ENCODE results near the gene VPS45. TPM values are rescaled to one million over a fixed set of nuclear protein-coding genes. Genes with fewer than 3 reads are reported as not detected.

VPS45 gene
- total RNA-seq, 1 donor from 2014 or later = 18.9 TPM

DNA sequence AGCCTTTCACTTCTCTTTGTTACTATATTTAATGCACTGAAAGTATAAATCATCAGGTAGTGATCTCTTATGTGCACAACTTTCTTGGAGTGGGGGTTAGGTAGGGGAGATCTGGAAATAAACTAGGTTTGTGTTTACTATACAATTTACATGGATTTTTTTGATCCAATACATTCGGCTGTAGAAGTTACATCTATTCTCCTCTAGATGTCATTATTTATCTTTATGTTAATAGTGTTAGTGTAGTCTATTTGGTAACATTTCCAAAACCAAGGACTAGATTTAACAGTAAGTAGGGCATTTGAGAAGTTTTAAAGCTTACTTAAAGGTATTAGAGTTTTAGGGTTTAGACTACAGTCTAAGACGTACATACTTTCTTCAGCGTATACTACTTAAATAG is 5.4 kb downstream of the VPS45 start:
- peak in 1 of 2 donors; percentile 41 for DNase-seq (ENCODE audit: low read depth in 2 of 2)

DNA sequence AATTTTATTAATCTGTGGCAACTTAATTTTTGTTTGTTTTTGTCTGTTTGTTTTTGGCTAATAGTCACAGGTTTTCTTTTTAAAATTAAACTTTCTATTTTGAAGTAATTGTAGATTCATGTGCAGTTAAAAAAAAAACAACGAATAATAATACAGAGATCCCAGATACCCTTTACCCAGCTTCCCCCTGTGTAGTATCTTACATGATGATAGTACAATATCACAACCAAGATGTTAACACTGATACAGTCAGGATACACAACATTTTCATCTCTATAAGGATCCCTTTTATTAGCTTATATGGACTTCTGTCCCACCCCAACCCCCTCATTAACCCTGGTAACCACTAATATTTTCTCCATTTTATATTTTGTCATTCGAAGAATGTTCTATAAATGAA is 5.9 kb downstream of the VPS45 start:
- DNase-seq (ENCODE audit: low read depth in 2 of 2) = no peak

DNA sequence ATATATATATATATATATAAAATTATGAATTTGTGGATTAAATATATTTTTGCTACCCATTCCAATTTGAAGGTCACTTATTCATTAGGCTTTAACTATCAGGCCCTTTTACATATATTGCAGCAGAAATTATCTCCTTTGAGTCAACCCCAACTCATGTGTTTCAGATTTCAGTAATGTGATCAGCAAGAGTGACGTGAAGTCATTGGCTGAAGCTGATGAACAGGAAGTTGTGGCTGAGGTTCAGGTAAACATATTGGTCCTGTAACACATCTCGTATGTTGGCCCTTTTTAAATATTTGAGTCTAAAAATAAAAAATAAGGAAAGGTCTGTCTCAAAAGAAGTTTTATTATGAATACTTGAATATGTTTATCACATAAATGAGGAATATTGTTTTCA is 8.5 kb downstream of the VPS45 start:
- DNase-seq (ENCODE audit: low read depth in 2 of 2) = no peak

DNA sequence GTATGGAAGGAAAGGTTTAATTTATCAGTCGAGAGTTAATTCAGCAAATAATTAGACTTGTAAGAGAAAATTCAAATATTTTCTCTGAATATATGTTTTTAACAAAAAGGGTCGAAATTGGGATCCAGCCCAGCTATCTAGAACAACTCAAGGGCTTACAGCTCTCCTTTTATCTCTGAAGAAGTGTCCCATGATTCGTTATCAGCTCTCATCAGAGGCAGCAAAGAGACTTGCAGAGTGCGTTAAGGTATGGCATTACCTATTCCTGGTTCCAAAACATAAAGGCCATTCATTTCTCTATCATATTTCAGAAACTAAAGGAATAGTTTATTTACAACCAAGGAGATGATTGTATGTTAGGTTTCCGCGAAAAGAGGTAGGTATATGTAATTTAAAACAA is 9.4 kb downstream of the VPS45 start:
- no peak for DNase-seq (ENCODE audit: low read depth in 2 of 2)

DNA sequence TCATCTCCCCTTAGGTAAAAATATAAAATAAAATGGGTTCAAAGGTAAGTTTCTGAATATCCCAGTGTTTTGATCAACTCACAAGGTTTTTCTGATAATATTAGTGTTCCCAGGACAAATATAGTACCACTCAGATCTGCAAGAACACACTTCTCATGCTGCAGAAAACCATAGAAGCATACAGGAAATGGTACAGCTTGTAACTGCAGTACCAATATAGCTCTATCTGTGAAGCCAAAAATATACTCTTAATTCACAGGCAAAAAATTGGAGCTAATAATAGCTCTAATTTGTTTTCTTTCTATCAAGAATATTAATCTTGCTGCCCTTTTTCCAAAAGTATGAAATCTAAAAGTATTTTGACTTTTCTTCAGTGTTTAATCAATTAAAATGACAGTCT is 13.2 kb downstream of the VPS45 start:
- no peak for DNase-seq (ENCODE audit: low read depth in 2 of 2)

DNA sequence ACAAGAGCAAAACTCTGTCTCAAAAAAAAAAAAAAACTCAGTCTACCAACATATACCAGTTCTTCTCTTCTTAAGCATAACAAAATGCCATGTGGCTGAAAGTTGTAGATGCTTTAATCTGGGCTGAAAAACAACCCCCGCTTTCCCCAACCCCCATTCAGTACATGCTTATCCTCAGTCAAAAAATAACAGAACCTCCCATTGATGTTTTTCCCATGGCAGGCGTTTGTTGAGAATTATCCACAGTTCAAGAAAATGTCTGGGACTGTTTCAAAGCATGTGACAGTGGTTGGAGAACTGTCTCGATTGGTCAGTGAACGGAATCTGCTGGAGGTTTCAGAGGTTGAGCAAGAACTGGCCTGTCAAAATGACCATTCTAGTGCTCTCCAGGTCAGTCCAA is 14.9 kb downstream of the VPS45 start:
- DNase-seq (ENCODE audit: low read depth in 2 of 2) = no peak

DNA sequence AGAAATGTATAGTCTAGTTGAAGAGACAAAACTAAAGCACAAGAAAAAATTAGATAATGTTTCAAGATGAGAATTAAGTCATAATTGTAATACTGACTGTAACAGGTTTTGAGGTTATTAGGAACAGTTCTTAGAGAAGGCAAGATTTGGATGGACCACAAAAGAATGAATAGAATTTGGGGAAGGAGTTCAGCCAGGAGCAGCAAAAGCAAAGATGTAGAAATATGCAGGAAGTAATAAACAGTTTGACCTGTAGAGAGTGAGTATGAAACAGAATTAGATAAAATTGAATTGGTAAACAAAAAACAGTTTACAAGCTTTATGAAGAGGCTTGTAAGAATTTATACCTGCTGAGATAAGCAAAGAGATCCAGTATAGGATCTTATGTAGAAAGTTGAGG is 16.3 kb downstream of the VPS45 start:
- DNase-seq (ENCODE audit: low read depth in 2 of 2) = no peak

DNA sequence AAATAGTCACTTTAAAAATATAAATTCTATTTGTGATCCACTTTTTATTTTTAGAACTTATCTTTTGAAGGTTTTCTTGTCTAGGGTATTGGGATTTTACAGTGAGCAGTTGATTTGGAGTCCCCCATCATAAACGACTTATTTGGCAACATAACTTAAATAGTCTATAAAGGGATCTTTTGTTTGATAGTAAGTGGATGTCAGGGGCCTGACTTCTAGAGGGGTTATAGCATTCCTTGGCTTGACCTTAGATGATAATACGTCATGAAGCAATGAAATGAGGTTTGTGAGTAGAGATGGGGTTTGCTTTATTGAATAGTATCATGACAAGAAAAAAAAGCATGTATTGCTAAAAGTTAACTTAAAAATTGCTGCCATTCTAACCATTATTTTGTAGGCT is 17.8 kb downstream of the VPS45 start:
- no peak for DNase-seq (ENCODE audit: low read depth in 2 of 2)

DNA sequence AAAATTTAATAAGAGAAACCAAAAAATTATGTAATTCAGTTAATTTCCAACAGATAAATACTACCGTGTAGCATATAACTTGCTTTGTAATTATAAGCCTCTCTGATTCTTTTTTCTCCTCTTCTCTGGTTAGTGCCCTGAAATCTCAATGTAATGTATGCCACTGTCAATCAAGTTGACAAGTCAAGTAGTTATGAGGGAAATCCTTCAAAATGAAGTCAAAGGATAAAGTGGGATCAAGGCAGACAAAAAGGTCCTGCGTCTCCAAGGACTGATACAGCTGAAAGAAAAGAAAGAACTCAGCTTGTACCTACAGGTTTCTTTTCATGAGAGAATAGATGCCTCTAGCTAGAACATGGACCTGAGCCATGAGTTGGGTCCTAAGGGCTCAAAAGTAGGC is 19.8 kb downstream of the VPS45 start:
- DNase-seq (ENCODE audit: low read depth in 2 of 2) = no peak

DNA sequence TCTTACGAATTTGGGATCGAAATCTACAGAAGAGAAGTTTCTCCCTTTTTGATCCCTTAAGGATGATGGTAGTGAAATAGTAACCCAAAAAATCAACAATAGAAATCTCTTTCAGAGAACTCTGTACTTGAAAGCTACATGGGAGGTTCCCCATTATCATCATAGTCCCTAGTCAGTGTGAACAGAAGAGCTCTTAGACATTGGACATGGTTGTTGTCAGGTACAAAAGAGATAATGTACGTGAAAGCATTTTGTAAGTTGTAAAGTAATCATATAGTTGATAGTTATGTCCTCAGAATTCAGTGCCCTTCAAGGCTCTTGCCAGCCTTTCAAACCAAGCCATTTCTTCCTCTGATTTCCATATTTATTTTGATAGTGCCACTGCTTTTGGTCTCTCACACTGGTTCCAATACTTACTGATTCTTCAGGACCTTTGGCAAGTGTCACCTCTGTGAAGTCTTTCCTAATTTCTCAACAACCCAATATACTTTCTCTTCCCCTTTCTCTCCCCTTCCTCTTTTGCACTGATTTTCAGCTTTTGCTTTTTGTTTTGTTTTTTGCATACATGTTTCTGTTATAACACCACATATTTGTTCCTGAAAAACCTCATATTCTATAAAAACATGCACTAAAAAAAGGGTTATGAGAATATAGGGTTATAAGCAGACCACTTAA is 22.4 kb downstream of the VPS45 start:
- no peak for DNase-seq (ENCODE audit: low read depth in 2 of 2)

DNA sequence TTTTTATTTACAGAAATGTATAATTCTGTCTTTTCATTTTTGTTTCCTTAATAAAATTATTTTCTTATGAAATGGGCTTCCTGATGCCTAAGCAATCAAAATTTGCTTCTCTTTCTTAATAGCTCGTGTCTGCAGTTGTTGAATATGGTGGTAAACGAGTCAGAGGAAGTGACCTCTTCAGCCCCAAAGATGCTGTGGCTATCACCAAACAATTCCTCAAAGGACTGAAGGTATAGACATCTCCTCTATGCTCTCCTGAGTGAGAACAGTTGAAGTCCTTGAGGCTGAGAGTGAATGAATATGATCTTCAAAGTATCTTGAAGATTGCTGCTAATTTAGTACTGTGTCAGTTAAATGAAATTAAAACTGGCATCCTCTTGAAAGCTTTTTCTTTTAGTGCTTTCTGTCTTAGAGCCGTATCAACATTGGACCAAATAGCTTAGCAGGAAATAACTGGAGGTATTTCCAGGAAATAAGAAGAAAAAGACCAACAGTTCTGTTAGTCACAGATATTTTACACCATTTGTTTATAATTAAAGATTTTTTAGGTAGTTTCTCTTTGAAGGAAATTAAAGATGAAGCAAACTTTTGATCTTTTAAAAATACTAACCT is 24.7 kb downstream of the VPS45 start:
- no peak for DNase-seq (ENCODE audit: low read depth in 2 of 2)

DNA sequence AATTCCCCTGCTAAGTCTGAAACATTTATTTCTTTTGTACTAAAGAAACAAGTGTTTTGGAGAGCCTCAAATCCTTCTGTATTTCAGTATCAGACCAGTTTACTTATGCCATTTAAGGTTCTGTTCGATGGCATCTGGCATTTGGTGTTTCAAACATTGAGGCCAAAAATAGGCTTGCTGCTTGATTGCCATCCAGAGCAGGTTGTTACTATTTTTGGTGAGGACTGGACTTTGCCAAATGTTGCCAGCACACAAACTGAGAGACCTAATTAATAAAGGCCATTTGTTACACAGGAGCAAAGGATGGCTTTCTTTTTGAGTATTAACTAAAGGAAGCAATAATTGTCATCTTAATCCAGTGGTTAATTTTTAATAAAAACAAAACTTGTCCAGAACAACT is 26.2 kb downstream of the VPS45 start:
- DNase-seq (ENCODE audit: low read depth in 2 of 2) = no peak

DNA sequence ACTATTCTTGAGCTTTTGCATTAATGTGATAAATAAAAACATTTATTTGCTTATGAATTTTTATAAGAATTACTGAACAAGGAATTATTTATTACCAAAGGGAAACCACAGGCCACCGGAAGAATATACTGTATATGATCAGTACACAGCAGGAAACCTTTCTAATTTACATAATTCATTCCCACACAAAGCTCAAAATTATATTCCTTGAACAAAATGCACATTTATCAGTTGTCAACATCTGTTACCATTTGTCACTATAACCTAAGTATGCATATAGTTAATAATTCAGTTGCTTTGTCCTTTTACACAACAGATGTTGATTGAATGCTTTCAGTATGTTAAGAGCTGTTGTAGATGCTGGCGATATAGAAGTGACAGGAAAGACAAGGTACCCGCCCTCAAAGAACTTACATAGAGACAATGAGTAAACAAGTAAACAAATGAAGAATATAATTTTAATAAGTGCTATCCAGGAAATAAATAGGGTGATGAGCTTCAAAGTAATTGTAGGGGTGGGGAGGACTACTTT is 27.2 kb downstream of the VPS45 start:
- DNase-seq (ENCODE audit: low read depth in 2 of 2) = no peak

DNA sequence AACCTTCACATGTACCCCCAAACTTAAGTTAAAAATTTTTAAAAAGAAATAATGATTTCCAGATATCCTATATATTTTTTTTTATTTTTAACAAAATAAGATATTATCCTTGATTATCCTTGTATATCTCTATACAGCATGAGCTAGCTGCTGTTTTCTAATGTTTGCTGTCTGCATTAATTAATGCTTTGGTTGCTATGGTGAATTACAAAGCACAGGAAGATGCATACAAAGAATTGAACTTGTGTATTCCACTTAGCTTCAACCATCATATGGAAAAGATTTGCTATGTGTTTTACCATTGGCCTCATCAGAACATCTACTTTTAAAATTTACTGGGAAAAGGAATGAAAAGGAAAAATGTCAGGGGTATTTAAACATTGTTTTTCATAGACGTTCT is 35.4 kb downstream of the VPS45 start:
- peak in 1 of 2 donors; percentile 2 for DNase-seq (ENCODE audit: low read depth in 2 of 2)

DNA sequence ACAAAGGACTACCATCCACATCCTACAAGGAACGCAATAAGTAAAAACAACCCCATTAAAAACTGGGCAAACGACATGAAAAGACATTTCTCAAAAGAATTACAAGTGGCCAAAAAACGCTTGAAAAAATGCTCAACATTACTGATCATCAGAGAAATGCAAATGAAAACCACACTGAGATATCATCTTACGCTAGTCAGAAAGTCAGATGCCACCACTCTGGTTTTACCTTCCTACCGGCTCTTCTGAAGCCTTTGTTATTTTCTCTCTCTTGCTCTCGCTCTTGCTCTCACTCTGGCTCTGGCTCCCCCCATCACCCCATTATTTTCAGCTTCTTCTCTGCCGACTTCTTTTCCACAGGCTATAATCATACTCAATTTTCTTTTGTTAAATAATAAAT is 38.8 kb downstream of the VPS45 start:
- DNase-seq (ENCODE audit: low read depth in 2 of 2) = no peak

DNA sequence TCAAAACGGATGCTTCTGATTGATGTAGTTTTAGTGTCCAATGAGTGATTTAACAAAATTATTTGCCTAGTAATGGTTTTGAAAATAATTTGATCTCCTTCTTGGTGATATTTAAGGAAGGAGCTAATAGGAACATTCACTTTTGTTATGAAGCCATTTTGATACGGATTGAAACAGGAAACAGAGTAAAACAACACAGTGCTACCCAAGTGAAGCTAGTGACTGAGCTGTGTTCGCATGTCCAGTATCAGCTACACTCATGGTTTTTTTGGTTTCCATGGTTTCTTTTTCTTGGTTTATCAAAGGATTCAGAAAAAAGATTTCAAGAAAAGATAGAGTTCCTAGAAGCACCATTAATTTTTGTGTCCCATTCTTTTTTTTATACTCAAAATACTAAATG is 42.0 kb downstream of the VPS45 start:
- peak in 1 of 2 donors; percentile 32 for DNase-seq (ENCODE audit: low read depth in 2 of 2)

DNA sequence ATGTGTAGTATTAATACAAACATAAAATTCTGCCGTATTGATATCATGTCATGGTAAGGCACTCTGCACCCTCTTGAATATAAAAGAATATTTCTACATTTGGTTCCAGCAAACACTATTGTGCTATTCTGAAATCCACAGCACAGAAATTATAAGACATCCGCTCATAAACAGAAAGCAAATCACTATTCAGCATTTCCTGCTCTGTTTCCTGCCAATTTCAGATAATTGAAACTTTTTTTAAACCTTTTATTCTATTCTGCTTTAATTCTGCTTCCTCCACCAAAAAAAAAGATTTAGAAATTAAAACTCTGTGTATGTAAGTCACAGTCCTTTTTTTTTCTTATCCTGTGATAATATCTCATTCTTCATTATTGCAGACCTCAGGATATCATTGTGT is 42.5 kb downstream of the VPS45 start:
- DNase-seq (ENCODE audit: low read depth in 2 of 2) = peak in 1 of 2 donors; percentile 30

DNA sequence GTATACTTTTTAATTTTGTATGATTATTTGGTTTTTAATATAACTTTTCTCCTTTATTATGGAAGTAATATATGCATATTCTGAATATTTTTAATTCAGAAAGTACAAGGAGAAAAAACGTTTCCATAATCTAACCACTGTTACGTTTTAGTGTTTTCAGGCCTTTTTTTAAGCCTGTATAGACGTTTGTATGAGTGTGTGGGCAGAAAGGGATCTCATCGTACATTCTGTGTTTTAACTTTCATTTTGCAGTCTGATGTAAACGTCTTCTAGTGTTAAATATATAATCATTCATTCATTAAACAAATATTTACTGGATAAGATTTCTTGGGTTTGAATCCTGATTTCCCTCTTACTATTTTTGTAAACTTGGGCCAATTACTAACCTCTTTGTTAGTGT is 44.1 kb downstream of the VPS45 start:
- no peak for DNase-seq (ENCODE audit: low read depth in 2 of 2)

DNA sequence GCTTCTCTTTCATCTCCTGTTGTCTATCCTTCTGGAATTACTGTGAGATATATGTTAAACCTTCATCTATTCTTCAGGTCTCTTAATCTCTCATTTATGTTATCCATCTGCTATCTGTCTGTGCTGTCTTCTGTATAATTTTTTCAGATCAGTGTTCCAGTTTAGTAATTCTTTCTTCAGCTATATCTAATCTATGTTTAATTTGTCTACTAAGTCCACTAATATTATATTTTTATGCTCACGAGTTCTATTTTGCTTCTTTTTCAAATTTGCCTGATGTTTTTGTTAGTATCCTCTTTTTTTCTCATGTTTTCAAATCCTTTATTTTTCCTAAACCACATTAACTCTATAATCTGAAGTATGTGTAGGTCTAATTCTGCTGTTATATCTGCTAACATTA is 47.5 kb downstream of the VPS45 start:
- DNase-seq (ENCODE audit: low read depth in 2 of 2) = no peak

DNA sequence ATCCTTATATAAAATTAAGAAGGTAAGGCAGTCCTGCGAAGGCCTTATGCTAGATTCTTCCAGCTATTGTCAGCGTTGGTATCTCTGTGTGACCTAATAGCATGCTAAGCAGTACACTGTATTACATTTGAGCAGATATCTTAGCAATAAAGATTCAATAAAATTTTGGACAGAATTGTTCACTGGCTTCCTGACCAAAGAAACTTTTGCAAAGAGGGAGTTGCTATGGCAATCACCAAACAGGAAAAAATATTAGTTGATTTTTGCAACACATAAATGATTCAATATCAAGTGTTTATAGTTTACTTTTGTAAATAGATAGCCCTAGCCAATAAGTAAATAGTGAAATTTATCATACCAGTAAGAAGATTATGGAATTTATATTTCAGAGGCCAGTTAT is 51.1 kb downstream of the VPS45 start:
- peak; percentile 18 to 29 for DNase-seq (ENCODE audit: low read depth in 2 of 2)

DNA sequence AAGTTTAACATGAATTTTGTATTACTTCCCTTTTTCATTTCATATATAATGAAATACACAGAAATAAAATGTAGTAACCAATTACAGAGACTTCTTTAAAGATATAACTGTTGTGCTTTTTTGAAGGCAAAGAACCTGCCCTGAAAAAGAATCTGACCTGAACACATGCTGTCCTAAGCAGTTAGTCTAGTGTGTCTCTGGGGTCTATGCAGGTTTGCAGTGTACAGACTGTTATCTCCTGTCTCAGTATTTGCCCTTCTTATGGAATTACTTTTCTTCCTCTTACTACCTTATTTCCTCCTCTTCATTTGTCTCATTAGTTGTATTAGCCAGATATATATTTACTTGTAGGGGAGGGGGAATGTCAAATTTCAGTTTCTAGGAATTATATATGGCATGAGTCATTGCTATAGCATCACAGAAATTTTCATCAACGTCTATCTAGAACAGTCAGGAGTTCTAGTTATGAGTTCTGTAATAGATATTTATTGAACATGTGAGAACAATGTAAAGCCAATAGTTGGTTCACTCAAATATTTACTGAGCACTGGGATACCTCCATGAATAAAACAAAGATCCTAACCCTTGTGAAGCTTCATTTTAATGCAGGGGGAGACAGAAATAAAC is 53.8 kb downstream of the VPS45 start:
- no peak for DNase-seq (ENCODE audit: low read depth in 2 of 2)

DNA sequence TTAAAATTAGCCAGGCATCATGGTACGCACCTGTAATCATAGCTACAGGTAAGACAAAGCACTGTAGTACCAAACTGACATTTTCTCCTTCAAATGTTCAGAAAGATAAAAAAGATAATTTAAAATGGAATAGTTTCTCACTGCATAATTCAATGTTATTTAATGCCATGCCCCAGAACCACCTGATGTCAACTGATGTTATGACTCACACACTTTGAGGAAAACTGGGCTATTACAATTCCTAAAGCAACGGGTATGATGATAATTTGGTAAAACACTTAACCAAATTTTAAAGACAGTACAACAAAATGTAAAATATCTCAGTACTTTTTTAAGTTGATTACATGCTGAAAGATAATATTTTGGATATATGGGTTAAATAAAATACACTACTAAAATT is 59.2 kb downstream of the VPS45 start:
- no peak for DNase-seq (ENCODE audit: low read depth in 2 of 2)

DNA sequence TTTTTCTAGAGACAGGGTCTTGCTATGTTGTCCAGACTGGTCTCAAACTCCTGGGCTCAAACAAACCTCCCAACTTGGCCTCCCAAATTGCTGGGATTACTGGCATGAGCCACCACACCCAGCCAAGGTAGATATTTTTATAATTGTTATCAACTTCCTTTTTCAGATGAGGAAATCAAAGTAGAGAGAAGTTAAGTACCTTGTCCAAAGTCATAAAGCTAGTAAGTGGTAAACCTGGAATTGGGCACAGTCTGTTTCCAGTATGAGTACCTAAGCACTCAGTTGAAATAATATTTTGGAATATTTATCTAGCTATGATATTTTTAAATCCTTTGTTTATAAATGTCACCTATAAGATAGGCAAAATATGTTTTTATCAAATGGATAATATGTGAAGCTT is 59.9 kb downstream of the VPS45 start:
- no peak for DNase-seq (ENCODE audit: low read depth in 2 of 2)

All from dermis microvascular lymphatic vessel endothelial cell (primary cell).